NB4 (cell line): ENCODE data around the gene ARFGAP1.

Experiments
- POLR2A ChIP-seq: IDR thresholded peaks from 2 replicates; pipeline ENCODE4 v1.6.1; 2011; ENCODE audit warnings: mild to moderate bottlenecking; ENCODE audit not compliant: insufficient read length; ENCODE audit errors: extremely low read depth
- TF ChIP-seq, protein P1 (sequence below): IDR thresholded peaks from one replicate; pipeline ENCODE4 v1.5.1; 2012; ENCODE audit warnings: low read depth, low read length
- TF ChIP-seq, protein P2 (sequence below): IDR thresholded peaks from 2 replicates; pipeline ENCODE4 v1.6.1; 2011; ENCODE audit warnings: low read depth, low read length

DNA sequence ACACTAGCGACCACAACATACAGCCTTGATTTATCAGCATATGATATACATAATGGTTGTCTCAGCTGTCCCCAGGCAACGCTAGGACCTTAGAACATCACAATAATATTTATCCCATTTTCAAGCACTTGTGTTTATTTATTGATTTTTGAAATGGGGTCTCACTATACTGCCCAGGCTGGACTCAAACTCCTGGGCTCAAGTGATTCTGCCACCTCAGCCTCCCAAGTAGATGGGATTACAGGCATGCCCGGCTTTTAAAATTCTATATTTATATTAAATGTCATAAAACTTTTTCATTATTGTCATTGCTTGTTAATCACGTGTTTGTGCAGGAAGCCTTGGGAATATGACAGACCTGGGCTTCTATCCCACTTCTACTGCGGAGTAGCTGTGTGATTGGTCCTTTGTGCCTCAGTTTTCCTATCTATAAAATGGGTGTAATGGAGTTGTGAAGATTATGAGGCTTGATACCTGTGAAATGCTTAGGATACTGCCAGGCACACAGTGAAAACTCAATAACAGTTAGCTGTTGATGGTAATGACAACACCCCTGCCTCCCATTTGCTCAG, 30.6 kb downstream of the ARFGAP1 start:
- TF ChIP-seq, protein P1, sequence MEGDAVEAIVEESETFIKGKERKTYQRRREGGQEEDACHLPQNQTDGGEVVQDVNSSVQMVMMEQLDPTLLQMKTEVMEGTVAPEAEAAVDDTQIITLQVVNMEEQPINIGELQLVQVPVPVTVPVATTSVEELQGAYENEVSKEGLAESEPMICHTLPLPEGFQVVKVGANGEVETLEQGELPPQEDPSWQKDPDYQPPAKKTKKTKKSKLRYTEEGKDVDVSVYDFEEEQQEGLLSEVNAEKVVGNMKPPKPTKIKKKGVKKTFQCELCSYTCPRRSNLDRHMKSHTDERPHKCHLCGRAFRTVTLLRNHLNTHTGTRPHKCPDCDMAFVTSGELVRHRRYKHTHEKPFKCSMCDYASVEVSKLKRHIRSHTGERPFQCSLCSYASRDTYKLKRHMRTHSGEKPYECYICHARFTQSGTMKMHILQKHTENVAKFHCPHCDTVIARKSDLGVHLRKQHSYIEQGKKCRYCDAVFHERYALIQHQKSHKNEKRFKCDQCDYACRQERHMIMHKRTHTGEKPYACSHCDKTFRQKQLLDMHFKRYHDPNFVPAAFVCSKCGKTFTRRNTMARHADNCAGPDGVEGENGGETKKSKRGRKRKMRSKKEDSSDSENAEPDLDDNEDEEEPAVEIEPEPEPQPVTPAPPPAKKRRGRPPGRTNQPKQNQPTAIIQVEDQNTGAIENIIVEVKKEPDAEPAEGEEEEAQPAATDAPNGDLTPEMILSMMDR = no peak
- TF ChIP-seq, protein P2, sequence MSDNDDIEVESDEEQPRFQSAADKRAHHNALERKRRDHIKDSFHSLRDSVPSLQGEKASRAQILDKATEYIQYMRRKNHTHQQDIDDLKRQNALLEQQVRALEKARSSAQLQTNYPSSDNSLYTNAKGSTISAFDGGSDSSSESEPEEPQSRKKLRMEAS = no peak
- TF ChIP-seq POLR2A = no peak
